BJ (cell line): ENCODE results near the gene OR6B2. TPM values are rescaled to one million over a fixed set of nuclear protein-coding genes. Genes with fewer than 3 reads are reported as not detected.

ENCODE experiments used
- CTCF ChIA-PET: fragments of 350-600 bp; formaldehyde crosslinking; extraction: SDS; loops from one replicate; lab custom pipeline; 2021; ENCODE audit warnings: antibody characterized with exemption, inconsistent platforms; lab: Yijun Ruan, JAX
- POLR2A ChIA-PET: fragments of 300-600 bp; sonication (Branson Sonifier 250); formaldehyde crosslinking; extraction: SDS; loops from one replicate; lab custom pipeline; 2021; ENCODE audit warnings: antibody characterized with exemption; lab: Charles Lee
- DNase-seq: peaks from one replicate; pipeline ENCODE4 v3.0.0-alpha.2; 2011; ENCODE audit warnings: low read depth
- H3K27me3 ChIP-seq: 2 replicates; pipeline ENCODE4 v1.6.0; 2011; ENCODE audit warnings: low read length; ENCODE audit not compliant: control insufficient read depth, insufficient read depth
- H3K36me3 ChIP-seq: 2 replicates; pipeline ENCODE4 v1.5.1; 2011; ENCODE audit warnings: low read length; ENCODE audit not compliant: control insufficient read depth, insufficient read depth
- H3K4me3 ChIP-seq: 2 replicates; pipeline ENCODE4 v1.5.1; 2011; ENCODE audit warnings: low read depth, mild to moderate bottlenecking, control low read depth, low read length
- polyA plus RNA-seq: library from polyadenylated mRNA; depleted of rRNA; stranded (reverse); fragments of >200 nt; gene quantifications from 2 replicates; pipeline ENCODE4 v1.2.3, GENCODE V29; 2011
- TF ChIP-seq, protein P1 (sequence below): IDR thresholded peaks from 2 replicates; pipeline ENCODE4 v1.5.1; 2011; ENCODE audit warnings: low read depth, mild to moderate bottlenecking, control low read depth, inconsistent platforms, low read length, moderate library complexity; ENCODE audit not compliant: insufficient read depth

OR6B2 gene
- polyA plus RNA-seq, 1 experiment = not detected

DNA sequence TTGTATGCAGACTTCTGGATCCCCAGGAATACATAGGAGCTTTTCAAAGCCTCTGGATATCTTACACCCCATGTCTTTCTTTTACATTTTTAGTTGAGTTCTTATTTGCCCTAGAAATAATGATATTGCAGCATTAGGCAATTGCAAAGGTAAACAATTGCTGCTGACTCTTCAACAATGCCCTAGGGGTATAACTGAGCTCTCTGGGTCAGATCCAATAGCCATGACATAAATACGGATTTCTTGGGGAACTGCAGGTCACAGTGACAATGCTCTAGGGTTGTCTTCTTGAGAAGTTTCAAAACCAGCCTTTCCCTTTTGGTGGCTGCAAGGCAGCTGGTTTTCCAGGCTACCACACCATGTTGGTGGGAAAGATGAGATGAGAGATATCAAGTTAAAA lies 39.6 kb upstream of the OR6B2 start:
- H3K27me3 ChIP-seq = peaks cover 3% of the 10 kb centered on the region
- no peaks in the 10 kb centered on the region for H3K36me3 ChIP-seq
- H3K4me3 ChIP-seq = no peak overlapping the region
- CTCF ChIA-PET = interaction anchor here (1.7 kb wide), 1 partner anchor 8 kb away, joined by 6 read pairs; no protein-coding TSS in a partner anchor
- TF ChIP-seq, protein P1, sequence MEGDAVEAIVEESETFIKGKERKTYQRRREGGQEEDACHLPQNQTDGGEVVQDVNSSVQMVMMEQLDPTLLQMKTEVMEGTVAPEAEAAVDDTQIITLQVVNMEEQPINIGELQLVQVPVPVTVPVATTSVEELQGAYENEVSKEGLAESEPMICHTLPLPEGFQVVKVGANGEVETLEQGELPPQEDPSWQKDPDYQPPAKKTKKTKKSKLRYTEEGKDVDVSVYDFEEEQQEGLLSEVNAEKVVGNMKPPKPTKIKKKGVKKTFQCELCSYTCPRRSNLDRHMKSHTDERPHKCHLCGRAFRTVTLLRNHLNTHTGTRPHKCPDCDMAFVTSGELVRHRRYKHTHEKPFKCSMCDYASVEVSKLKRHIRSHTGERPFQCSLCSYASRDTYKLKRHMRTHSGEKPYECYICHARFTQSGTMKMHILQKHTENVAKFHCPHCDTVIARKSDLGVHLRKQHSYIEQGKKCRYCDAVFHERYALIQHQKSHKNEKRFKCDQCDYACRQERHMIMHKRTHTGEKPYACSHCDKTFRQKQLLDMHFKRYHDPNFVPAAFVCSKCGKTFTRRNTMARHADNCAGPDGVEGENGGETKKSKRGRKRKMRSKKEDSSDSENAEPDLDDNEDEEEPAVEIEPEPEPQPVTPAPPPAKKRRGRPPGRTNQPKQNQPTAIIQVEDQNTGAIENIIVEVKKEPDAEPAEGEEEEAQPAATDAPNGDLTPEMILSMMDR = no peak
- POLR2A ChIA-PET = no interaction called here
- DNase-seq = no peak

DNA sequence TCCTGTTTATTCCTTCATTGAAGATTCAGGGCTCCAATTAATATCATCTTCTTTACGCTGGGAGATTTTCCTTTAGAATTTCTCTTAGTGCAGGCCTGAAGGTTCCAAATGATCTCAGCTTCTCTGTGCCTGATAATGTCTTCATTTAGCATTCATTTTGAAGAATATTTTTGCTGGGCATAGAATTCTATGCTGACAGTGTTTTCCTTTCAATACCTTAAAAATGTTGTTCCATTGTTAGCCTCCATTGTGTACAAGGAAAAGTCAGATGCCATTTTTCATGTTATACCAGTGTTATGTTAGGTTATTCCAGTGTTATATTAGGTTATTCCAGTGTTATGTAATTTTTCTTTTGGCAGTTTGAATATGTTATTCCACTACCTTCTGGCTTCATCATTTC lies 38.0 kb upstream of the OR6B2 start:
- CTCF ChIA-PET = interaction anchor here (5.6 kb wide), 1 partner anchor 75 kb away, joined by 43 read pairs; no protein-coding TSS in a partner anchor
- no peak for DNase-seq
- TF ChIP-seq, protein P1 = no peak
- POLR2A ChIA-PET = no interaction called here
- no peak overlapping the region for H3K4me3 ChIP-seq
- H3K27me3 ChIP-seq = peaks cover 3% of the 10 kb centered on the region
- no peaks in the 10 kb centered on the region for H3K36me3 ChIP-seq

DNA sequence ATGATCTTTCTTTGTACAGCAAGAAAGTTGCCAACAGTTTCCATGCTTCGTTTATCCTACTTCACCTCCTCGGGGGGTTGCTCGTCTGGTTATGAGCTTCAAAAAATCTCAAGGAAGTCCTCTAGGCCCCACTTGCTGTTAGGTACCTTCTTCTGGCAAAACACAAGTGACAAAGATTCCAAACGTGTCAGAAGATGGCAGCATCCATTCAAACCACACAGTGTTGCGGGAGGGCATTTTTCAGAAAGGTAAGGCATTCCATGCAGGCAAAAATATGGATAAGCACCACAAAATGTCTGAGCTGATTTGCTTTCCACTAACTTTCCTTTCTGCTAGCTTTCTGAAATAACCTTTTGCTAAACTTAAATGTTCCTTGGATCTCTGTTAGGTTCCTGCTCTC lies 36.3 kb upstream of the OR6B2 start:
- TF ChIP-seq, protein P1 = no peak
- Histone ChIP-seq H3K27me3 (peaks cover 3% of the 10 kb centered on the region), H3K4me3 (no peak overlapping the region), H3K36me3 (no peaks in the 10 kb centered on the region)
- DNase-seq = no peak
- ChIA-PET CTCF (interaction anchor here (1.2 to 5.6 kb wide), 3 partner anchors 72 to 85 kb away, joined by 3 to 43 read pairs (median 3); no protein-coding TSS in a partner anchor), POLR2A (no interaction called here)

DNA sequence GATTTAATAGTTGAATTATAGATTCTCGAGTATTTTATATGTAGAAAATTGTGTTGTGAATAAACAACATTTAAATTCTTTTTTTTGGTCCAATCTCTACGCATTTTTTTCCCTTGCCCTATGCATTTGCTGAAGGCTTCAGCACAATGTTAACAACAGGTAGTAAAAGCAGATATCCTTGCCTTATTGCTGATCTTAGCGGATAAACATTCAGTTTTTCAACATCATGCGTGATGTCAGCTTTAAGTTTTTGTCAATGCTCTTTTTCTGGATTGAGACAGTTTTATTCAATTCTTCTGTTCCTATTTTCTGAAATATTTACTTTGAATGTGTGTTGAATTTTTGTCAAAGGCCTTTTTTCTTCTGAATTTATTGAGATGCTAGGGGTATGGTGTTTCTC lies 34.7 kb upstream of the OR6B2 start:
- no peak for DNase-seq
- Histone ChIP-seq H3K4me3 (no peak overlapping the region), H3K27me3 (peaks cover 3% of the 10 kb centered on the region), H3K36me3 (no peaks in the 10 kb centered on the region)
- TF ChIP-seq, protein P1 = no peak
- ChIA-PET CTCF (interaction anchor here (5.6 kb wide), 1 partner anchor 78 kb away, joined by 43 read pairs; no protein-coding TSS in a partner anchor), POLR2A (no interaction called here)

DNA sequence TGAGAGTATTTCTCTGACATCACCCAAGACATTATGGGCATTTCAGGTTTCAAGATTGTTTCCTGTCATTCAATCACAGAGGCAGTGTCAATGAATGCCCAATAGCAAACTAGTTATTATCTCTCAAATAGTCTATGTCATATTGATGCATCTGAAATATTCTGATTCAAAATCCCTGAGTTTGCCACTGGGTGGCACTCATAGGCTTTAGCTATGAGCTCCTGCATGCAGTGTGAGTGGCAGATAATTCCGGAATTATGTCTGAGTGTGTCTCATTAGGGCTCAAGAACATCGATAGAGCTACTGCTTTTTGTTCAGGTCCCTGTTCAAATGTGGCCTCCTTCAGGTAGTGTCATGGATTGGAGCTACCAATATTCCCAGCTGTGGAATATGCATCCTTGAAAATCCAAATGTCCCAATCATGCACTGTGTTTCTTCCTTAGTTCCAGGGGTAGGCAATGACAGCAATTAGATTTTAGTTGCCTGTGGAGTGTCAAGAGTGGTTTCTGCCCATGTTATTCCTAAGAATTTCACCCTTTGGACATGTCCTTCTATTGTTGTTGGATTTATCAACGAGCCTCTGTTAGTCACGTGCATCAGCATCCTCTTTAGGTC lies 30.9 kb upstream of the OR6B2 start:
- POLR2A ChIA-PET = no interaction called here
- peak; percentile 4 for DNase-seq

More for the DNA sequence above, 30.9 kb upstream of the OR6B2 start:
- Histone ChIP-seq H3K27me3 (peaks cover 3% of the 10 kb centered on the region), H3K36me3 (no peaks in the 10 kb centered on the region), H3K4me3 (no peak overlapping the region)
- CTCF ChIA-PET = interaction anchor here (0.6 to 5.4 kb wide), 14 partner anchors 9 to 779 kb away, joined by 3 to 175 read pairs (median 4); partner anchors contain the start of genes NDUFA10 and OTOS
- TF ChIP-seq, protein P1 = peak; percentile 64
